GM13977 (cell line): ENCODE data around the gene GSTT4.
A peak's percentile ranks its signal among the peaks of the same experiment; 100 is the strongest.
"Not testable (repeated sequence)": the region's sequence is repeated elsewhere in the genome, so short reads cannot be mapped to it uniquely, and the experiment has no call there.

Source experiments
- DNase-seq: peaks from one replicate; pipeline ENCODE4 v3.0.0; 2012; ENCODE audit warnings: low spot score
- CTCF ChIP-seq: IDR thresholded peaks from 2 replicates; pipeline ENCODE4 v1.5.1; 2012; ENCODE audit warnings: mild to moderate bottlenecking, control low read depth; ENCODE audit not compliant: insufficient read depth; ENCODE audit errors: extremely low read depth, missing control alignments
- in situ Hi-C: fragments of 300-500 bp; cut with MboI; formaldehyde crosslinking; loops from one replicate; pipeline ENCODE4 v1.12.0; 2022; ENCODE audit warnings: low sequenced_read_pairs, low pct_unique_long_range_greater_than_20kb, mixed read lengths, inconsistent platforms; ENCODE audit not compliant: unreplicated experiment

GSTT4 gene

GRCh38 chr22:23971927-23972326 lies 33.3 kb downstream of the GSTT4 start:
- in situ Hi-C loops, DNase-seq: not testable (repeated sequence)

GRCh38 chr22:23970816-23971486 lies 34.3 kb downstream of the GSTT4 start:
- TF ChIP-seq CTCF = no peak
- in situ Hi-C loops = no loop called here
- DNase-seq = no peak

GRCh38 chr22:23970201-23970641 lies 35.0 kb downstream of the GSTT4 start:
- DNase-seq = no peak
- in situ Hi-C loops = no loop called here
- no peak for TF ChIP-seq CTCF

GRCh38 chr22:23969071-23969470 lies 36.2 kb downstream of the GSTT4 start:
- DNase-seq = no peak
- in situ Hi-C loops = no loop called here
- TF ChIP-seq CTCF = no peak

- in situ Hi-C loops, DNase-seq: not testable (repeated sequence)
Measured at GRCh38 chr22:23966568-23966967, 38.7 kb downstream of the GSTT4 start, which contains the start of gene DDTL. Gene DDTL (plus strand): TSS chr22:23966888. CDS start chr22:23966915, 27 bp downstream.

GRCh38 chr22:23966094-23966493 lies 39.2 kb downstream of the GSTT4 start:
- in situ Hi-C loops, DNase-seq: not testable (repeated sequence)

GRCh38 chr22:23961084-23961771 lies 44.0 kb downstream of the GSTT4 start, which contains the start of gene GSTT2B:
Gene GSTT2B (minus strand): TSS chr22:23961195. CDS start chr22:23961131, 64 bp downstream.
- DNase-seq, in situ Hi-C loops: not testable (repeated sequence)

GRCh38 chr22:23956301-23956900 lies 48.9 kb downstream of the GSTT4 start:
- DNase-seq = peak; percentile 67
- in situ Hi-C loops = not testable (repeated sequence)
- peak; percentile 96 for TF ChIP-seq CTCF

- in situ Hi-C loops, DNase-seq: not testable (repeated sequence)
Measured at GRCh38 chr22:23955886-23956285, 49.4 kb downstream of the GSTT4 start.

- in situ Hi-C loops, DNase-seq: not testable (repeated sequence)
Measured at GRCh38 chr22:23954991-23955305, 50.3 kb downstream of the GSTT4 start.

- DNase-seq, in situ Hi-C loops: not testable (repeated sequence)
Measured at GRCh38 chr22:23954193-23954990, 50.9 kb downstream of the GSTT4 start.

GRCh38 chr22:23953485-23953884 lies 51.8 kb downstream of the GSTT4 start:
- in situ Hi-C loops = not testable (repeated sequence)

More at GRCh38 chr22:23953485-23953884, 51.8 kb downstream of the GSTT4 start:
- not testable (repeated sequence) for DNase-seq
